Suprapubic skin (tissue), 3 donors: ENCODE results near the gene BPNT1.

Experiments used
- CTCF ChIP-seq, 2 donors: fragments of 200-600 bp in 1 of 2; fragments of 450-650 bp in 1 of 2; sonication (generic) in 1 of 2; IDR thresholded peaks; one replicate each; pipeline ENCODE4 v1.5.1; 2016 to 2019; ENCODE audit warnings: antibody characterized with exemption in 2 of 2, mild to moderate bottlenecking in 1 of 2, moderate library complexity in 1 of 2
- EP300 ChIP-seq: sonication (generic); formaldehyde crosslinking; IDR thresholded peaks from one replicate; pipeline ENCODE4 v1.6.1; 2017; ENCODE audit warnings: antibody characterized with exemption

- TF ChIP-seq CTCF (IDR thresholded peaks at IDR 0.05) (no peak), EP300 (no peak)
These were observed 58.3 kb downstream of the BPNT1 start for GRCh38 chr1:220031287-220031686.
